NCI-H460 (cell line): ENCODE results near the gene CDC42SE2. TPM values are rescaled to one million over a fixed set of nuclear protein-coding genes. Genes with fewer than 3 reads are reported as not detected.
"Not testable (repeated sequence)": the region's sequence is repeated elsewhere in the genome, so short reads cannot be mapped to it uniquely, and the experiment has no call there.

Experiments
- DNase-seq: peaks from one replicate; pipeline ENCODE4 v3.0.0-alpha.2; 2016; ENCODE audit warnings: low read depth; ENCODE audit errors: extremely low read depth
- total RNA-seq: library from RNA; depleted of rRNA; stranded (reverse); fragments of >200 nt; shearing (Covaris generic); gene quantifications from 2 replicates; pipeline ENCODE4 v1.2.3, GENCODE V29; 2014

CDC42SE2 gene
- total RNA-seq, 1 experiment from 2014 or later: 51.8 TPM

- DNase-seq: not testable (repeated sequence)
These were observed 48.5 kb downstream of the CDC42SE2 start for GRCh38 chr5:131312235-131312772.

- DNase-seq: no peak
These were observed 52.2 kb downstream of the CDC42SE2 start for GRCh38 chr5:131316026-131316425.

DNA sequence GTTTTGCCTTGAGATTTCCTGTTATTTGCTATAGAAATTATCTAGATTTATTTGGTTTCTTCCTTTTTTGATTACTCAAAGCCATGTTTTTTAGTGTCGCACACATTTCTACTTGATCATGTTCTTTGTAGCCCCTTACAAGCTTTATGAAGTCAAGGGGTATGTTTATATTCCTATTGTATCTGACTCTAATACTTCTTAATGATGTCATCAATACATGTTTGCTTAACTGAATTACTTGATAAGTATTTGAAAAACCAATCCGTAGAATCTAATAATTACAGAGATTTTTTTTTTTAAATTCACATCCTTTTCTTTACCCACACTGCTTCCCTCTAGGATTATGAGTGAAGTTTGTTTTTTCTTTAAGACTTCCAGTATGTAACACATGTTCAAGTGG is 53.0 kb downstream of the CDC42SE2 start:
- no peak for DNase-seq

DNA sequence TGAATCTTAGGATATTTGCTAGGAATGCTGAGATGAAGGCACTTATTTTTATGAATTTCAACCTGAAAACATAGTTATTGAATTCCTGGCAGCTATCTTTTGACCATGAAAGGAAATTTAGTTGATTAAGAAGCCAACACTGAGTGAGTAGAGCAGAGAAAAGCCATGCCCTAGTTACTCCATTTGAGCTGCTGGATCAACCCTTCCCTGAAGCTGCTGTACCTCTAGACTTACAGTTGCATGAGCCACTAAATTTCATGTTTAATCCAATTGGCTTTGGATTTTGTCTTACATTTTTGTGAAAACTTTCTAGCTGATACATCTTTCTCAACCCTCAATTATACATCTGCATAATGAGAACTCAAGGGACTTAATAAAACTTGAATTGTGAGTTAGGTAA is 54.6 kb downstream of the CDC42SE2 start:
- DNase-seq: no peak

DNA sequence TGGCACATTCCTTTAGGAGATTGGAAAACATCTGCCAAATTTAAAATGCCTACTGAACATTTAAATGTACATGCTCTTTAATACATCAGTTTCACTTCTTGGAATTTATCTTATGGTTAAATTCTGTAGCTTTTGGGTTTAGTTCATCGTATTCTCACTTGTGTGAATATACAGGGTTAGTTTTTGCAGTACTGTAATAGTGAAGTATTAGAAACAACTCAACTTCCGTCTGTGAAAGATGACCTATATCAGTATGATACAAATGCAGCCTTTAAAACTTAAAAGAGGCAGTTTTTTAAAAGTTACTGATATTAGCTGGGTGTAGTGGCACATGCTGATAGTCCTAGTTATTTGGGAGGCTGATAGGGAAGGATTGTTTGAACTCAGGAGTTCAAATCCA is 57.2 kb downstream of the CDC42SE2 start:
- no peak for DNase-seq

- no peak for DNase-seq
These were observed 59.1 kb downstream of the CDC42SE2 start for GRCh38 chr5:131322926-131323325.

DNA sequence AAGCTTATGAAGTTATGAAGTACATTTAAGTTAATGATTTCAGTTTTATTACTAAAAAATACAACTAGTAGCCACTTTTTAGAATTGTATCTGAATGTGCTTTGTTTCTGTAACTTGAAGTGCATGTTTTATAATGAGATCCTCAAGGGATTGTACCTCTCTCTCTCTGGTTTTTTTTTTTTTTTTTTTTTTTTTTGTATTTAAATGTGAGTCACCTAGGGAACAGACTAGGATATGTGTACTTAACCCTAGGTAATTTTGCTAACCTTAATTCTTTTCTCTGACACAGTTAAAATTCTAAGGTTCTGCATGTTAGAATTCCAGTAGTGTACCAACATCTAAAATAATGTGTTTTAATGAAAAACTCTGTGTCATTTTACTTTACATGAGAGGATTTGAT is 59.5 kb downstream of the CDC42SE2 start:
- no peak for DNase-seq

- DNase-seq: no peak
These were observed 60.5 kb downstream of the CDC42SE2 start for GRCh38 chr5:131324303-131324702.

GRCh38 chr5:131328536-131329285 is 64.9 kb downstream of the CDC42SE2 start:
- DNase-seq: no peak

DNA sequence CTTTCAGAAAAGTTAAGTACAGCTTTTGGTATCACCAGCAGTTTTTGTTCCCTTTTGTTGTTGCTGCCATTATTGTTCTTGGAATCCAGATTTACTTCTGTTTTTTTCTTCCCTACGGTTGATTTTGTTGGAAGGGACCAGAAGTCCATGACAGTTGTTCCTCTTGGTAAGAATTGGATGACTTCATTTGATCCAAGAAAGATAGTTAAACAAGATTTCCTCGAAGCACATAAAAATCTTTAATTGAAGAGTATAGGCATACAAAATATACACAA is 65.4 kb downstream of the CDC42SE2 start:
- no peak for DNase-seq

- DNase-seq: no peak
These were observed 66.2 kb downstream of the CDC42SE2 start for GRCh38 chr5:131330031-131330430.

DNA sequence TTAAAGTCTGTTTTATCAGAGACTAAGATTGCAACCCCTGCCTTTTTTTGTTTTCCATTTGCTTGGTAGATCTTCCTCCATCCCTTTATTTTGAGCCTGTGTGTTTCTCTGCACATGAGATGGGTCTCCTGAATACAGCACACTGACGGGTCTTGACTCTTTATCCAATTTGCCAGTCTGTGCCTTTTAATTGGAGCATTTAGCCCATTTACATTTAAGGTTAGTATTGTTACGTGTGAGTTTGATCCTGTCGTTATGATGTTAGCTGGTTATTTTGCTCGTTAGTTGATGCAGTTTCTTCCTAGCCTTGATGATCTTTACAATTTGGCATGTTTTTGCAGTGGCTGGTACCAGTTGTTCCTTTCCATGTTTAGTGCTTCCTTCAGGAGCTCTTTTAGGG is 71.9 kb downstream of the CDC42SE2 start:
- DNase-seq: not testable (repeated sequence)

DNA sequence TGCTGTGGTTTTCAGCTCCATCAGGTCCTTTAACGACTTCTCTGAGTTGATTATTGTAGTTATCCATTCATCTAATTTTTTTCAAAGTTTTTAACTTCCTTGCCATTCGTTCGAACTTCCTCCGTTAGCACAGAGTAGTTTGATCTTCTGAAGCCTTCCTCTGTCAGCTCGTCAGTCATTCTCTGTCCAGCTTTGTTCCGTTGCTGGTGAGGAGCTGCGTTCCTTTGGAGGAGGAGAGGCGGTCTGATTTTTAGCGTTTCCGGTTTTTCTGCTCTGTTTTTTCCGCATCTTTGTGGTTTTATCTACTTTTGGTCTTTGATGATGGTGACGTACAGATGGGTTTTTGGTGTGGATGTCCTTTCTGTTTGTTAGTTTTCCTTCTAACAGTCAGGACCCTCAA is 72.9 kb downstream of the CDC42SE2 start:
- DNase-seq: not testable (repeated sequence)

DNA sequence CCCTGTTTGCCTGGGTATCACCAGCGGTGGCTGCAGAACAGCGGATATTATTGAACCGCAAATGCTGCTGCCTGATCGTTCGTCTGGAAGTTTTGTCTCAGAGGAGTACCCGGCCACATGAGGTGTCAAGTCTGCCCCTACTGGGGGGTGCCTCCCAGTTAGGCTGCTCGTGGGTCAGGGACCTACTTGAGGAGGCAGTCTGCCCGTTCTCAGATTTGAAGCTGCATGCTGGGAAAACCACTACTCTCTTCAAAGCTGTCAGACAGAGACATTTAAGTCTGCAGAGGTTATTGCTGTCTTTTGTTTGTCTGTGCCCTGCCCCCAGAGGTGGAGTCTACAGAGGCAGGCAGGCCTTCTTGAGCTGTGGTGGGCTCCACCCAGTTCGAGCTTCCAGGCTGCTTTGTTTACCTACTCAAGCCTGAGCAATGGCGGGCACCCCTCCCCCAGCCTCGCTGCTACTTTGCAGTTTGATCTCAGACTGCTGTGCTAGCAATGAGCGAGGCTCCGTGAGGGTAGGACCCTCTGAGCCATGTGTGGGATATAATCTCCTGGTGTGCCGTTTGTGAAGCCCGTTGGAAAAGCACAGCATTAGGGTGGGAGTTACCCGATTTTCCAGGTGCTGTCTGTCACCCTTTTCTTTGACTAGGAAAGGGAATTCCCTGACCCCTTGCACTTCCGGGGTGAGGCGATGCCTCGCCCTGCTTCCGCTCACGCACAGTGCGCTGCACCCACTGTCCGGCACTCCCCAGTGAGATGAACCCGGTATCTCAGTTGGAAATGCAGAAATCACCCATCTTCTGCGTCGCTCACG is 73.6 kb downstream of the CDC42SE2 start:
- not testable (repeated sequence) for DNase-seq

- no peak for DNase-seq
These were observed 74.2 kb downstream of the CDC42SE2 start for GRCh38 chr5:131338051-131338453.

GRCh38 chr5:131344288-131344687 is 80.4 kb downstream of the CDC42SE2 start:
- DNase-seq: not testable (repeated sequence)

DNA sequence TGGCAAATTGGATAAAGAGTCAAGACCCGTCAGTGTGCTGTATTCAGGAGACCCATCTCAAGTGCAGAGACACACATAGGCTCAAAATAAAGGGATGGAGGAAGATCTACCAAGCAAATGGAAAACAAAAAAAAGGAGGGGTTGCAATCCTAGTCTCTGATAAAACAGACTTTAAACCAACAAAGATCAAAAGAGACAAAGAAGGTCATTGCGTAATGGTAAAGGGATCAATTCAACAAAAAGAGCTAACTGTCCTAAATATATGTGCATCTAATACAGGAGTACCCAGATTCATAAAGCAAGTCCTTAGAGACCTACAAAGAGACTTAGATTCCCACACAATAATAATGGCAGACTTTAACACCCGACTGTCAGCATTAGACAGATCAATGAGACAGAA is 82.4 kb downstream of the CDC42SE2 start:
- not testable (repeated sequence) for DNase-seq

GRCh38 chr5:131353991-131354390 is 90.1 kb downstream of the CDC42SE2 start:
- no peak for DNase-seq

DNA sequence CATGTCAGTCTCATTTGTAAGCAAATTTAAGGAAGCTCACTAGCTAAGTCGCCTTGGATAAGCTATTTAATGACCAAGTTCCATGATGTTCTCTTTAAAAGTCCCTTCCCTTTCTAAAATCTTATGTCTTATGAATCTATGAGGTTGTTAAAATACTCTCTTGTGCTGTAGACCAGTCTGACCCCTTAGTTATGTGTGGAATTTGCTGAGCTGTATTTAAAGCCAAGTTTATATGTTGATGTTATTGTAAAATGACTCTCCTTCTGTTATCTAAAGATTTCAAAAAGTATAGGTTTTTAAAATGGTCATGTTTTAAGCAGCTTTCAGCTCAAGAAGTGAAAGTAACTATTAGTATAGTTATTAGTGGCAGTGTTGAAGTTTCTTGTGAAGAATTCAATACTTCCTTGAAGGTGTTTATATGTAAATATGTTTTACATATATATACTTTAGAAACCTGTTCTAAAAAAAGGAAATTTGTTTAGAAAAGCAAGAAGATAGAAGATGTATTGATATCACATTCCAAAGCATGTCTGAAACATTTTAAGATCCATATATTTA is 92.2 kb downstream of the CDC42SE2 start:
- DNase-seq: no peak

DNA sequence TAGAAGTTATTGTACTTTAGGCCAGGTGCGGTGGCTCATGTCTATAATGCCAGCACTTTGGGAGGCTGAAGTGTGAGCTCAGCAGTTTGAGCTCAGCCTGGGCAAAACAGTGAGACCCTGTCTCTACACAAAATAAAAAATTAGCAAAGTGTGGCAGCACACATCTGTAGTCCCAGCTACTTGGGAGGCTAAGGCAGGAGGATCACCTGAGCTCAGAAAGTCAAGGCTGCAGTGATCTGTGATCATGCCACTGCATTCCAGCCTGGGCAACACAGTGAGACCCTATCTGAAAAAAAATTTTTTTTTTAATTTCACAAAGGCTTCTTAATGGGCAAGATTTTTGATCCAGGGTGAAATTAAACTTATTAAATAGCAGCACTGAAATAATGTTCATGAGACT is 92.8 kb downstream of the CDC42SE2 start:
- no peak for DNase-seq

GRCh38 chr5:131357739-131358561 is 94.1 kb downstream of the CDC42SE2 start:
- DNase-seq: no peak
